Hepatic stellate cell (primary cell): ENCODE measurements around the gene MCC.

Experiments used
- DNase-seq: peaks from one replicate; pipeline ENCODE4 v3.0.0; 2011; ENCODE audit warnings: low spot score

Gene MCC

GRCh38 chr5:113223315-113223714 lies 264.9 kb downstream of the MCC start:
- no peak for DNase-seq

GRCh38 chr5:113221294-113222176 lies 266.7 kb downstream of the MCC start:
- DNase-seq = no peak

- DNase-seq = no peak
Measured at GRCh38 chr5:113219695-113220094, 268.6 kb downstream of the MCC start.

- no peak for DNase-seq
Measured at GRCh38 chr5:113218906-113219517, 269.2 kb downstream of the MCC start.

- no peak for DNase-seq
Measured at GRCh38 chr5:113218200-113218599, 270.1 kb downstream of the MCC start.

- no peak for DNase-seq
Measured at GRCh38 chr5:113217619-113218184, 270.6 kb downstream of the MCC start.

- no peak for DNase-seq
Measured at GRCh38 chr5:113216545-113216944, 271.7 kb downstream of the MCC start.

- DNase-seq = no peak
Measured at GRCh38 chr5:113215401-113216060, 272.7 kb downstream of the MCC start.

- DNase-seq = no peak
Measured at GRCh38 chr5:113214606-113215323, 273.5 kb downstream of the MCC start.

- no peak for DNase-seq
Measured at GRCh38 chr5:113213551-113214425, 274.5 kb downstream of the MCC start.

GRCh38 chr5:113212244-113212920 lies 275.9 kb downstream of the MCC start:
- DNase-seq = no peak

GRCh38 chr5:113209498-113209897 lies 278.8 kb downstream of the MCC start:
- DNase-seq = no peak

- no peak for DNase-seq
Measured at GRCh38 chr5:113205807-113206206, 282.4 kb downstream of the MCC start.

- no peak for DNase-seq
Measured at GRCh38 chr5:113205323-113205722, 282.9 kb downstream of the MCC start.

GRCh38 chr5:113204525-113205161 lies 283.6 kb downstream of the MCC start:
- no peak for DNase-seq

GRCh38 chr5:113203916-113204315 lies 284.3 kb downstream of the MCC start:
- no peak for DNase-seq

- no peak for DNase-seq
Measured at GRCh38 chr5:113202746-113203716, 285.2 kb downstream of the MCC start.

GRCh38 chr5:113202287-113202686 lies 286.0 kb downstream of the MCC start:
- no peak for DNase-seq

- no peak for DNase-seq
Measured at GRCh38 chr5:113201715-113202114, 286.5 kb downstream of the MCC start.
